ENCODE data around the gene DYRK4.

DNA sequence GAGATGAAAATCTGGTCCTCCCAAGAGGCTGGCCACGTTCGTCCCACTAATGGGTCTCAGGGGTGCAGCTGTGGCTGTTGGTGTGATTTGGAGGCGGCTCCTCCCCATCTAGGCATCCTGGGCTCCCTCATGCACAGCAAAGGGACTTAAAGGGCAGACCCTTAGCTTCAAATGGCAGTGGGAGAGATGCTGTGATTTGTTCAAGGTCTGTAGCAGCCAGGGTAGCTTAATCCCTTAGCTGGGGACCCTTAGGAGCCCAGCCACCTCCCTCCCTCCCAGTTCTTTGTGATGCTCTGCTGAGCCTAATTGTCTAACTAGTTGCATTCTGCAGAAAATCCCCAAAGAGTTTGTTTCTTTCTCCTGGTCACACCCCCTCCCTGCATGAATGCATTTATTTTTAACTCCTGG lies 18.3 kb downstream of the DYRK4 start:
- TF ChIP-seq CTCF (IDR thresholded peaks at IDR 0.05; ENCODE audit: insufficient read depth, low read length, poor library complexity, severe bottlenecking) (no peak), EZH2phosphoT487 (conservative IDR thresholded peaks at IDR 0.05; ENCODE audit: low read length) (no peak)
